DOHH2 (cell line): ENCODE results near the gene SHCBP1L.

Source experiments
- CTCF ChIP-seq: fragments of 200-600 bp; sonication (generic); IDR thresholded peaks from one replicate; pipeline ENCODE4 v1.5.1; 2014; ENCODE audit warnings: antibody characterized with exemption, mild to moderate bottlenecking, low read depth, low read length; ENCODE audit not compliant: poor library complexity, severe bottlenecking
- EZH2phosphoT487 ChIP-seq: fragments of 200-600 bp; sonication (generic); IDR thresholded peaks from 2 replicates; pipeline ENCODE4 v1.6.1; 2017; ENCODE audit warnings: borderline replicate concordance, mild to moderate bottlenecking, antibody characterized with exemption, low read length, moderate library complexity, mixed read lengths

GRCh38 chr1:182952677-182953444 is at the start of gene SHCBP1L:
- TF ChIP-seq CTCF (no peak), EZH2phosphoT487 (no peak)
